KOPT-K1 (cell line): ENCODE results near the gene AP3B2.

Experiments
- H3K27ac ChIP-seq: fragments of 200-600 bp; sonication (generic); 2 replicates; pipeline ENCODE4 v1.5.1; 2016; ENCODE audit warnings: antibody characterized with exemption, mild to moderate bottlenecking, low read depth, low read length; ENCODE audit not compliant: poor library complexity, severe bottlenecking
- H3K36me3 ChIP-seq: fragments of 200-600 bp; sonication (generic); 2 replicates; pipeline ENCODE4 v1.5.1; 2017; ENCODE audit warnings: antibody characterized with exemption, mild to moderate bottlenecking, low read length, moderate library complexity; ENCODE audit not compliant: insufficient read depth
- H3K9me3 ChIP-seq: fragments of 200-600 bp; sonication (generic); 2 replicates; pipeline ENCODE4 v1.5.1; 2017; ENCODE audit warnings: antibody characterized with exemption, low read length, mild to moderate bottlenecking; ENCODE audit not compliant: insufficient read depth, poor library complexity, severe bottlenecking

AP3B2 gene

GRCh38 chr15:82709421-82710207, at the start of gene AP3B2:
Gene AP3B2 (minus strand): TSS chr15:82709875. CDS start chr15:82709706, 169 bp downstream.
- Histone ChIP-seq H3K27ac (no peak within 1 kb of the TSS), H3K9me3 (no peaks in the 10 kb centered on the region), H3K36me3 (no peaks in the 10 kb centered on the region)

- H3K36me3 ChIP-seq: peaks cover 45% of the 10 kb centered on the region
- no peaks in the 10 kb centered on the region for H3K9me3 ChIP-seq
- peak overlapping the region; percentile 74 for H3K27ac ChIP-seq
Observed at GRCh38 chr15:82751308-82751707, 41.6 kb upstream of the AP3B2 start.

- H3K36me3 ChIP-seq: peaks cover 40% of the 10 kb centered on the region
- peak overlapping the region; percentile 74 for H3K27ac ChIP-seq
- H3K9me3 ChIP-seq: no peaks in the 10 kb centered on the region
Observed at GRCh38 chr15:82750831-82751180, 41.1 kb upstream of the AP3B2 start.

GRCh38 chr15:82749951-82750830, 40.5 kb upstream of the AP3B2 start:
- Histone ChIP-seq H3K27ac (peak overlapping the region; percentile 74), H3K36me3 (peaks cover 34% of the 10 kb centered on the region), H3K9me3 (no peaks in the 10 kb centered on the region)

GRCh38 chr15:82748315-82748714, 38.6 kb upstream of the AP3B2 start:
- H3K27ac ChIP-seq: no peak overlapping the region
- H3K9me3 ChIP-seq: no peaks in the 10 kb centered on the region
- peaks cover 15% of the 10 kb centered on the region for H3K36me3 ChIP-seq

- no peaks in the 10 kb centered on the region for H3K9me3 ChIP-seq
- H3K36me3 ChIP-seq: no peaks in the 10 kb centered on the region
- H3K27ac ChIP-seq: no peak overlapping the region
Observed at GRCh38 chr15:82743810-82744209, 34.1 kb upstream of the AP3B2 start.

- Histone ChIP-seq H3K36me3 (no peaks in the 10 kb centered on the region), H3K9me3 (no peaks in the 10 kb centered on the region), H3K27ac (no peak overlapping the region)
Observed at GRCh38 chr15:82742134-82742533, 32.5 kb upstream of the AP3B2 start.

- Histone ChIP-seq H3K9me3 (no peaks in the 10 kb centered on the region), H3K36me3 (no peaks in the 10 kb centered on the region), H3K27ac (no peak overlapping the region)
Observed at GRCh38 chr15:82739086-82739485, 29.4 kb upstream of the AP3B2 start.

GRCh38 chr15:82737975-82738374, 28.3 kb upstream of the AP3B2 start:
- no peaks in the 10 kb centered on the region for H3K9me3 ChIP-seq
- no peaks in the 10 kb centered on the region for H3K36me3 ChIP-seq
- no peak overlapping the region for H3K27ac ChIP-seq

- H3K27ac ChIP-seq: no peak overlapping the region
- no peaks in the 10 kb centered on the region for H3K9me3 ChIP-seq
- no peaks in the 10 kb centered on the region for H3K36me3 ChIP-seq
Observed at GRCh38 chr15:82731527-82731926, 21.9 kb upstream of the AP3B2 start.

- Histone ChIP-seq H3K36me3 (no peaks in the 10 kb centered on the region), H3K27ac (no peak overlapping the region), H3K9me3 (no peaks in the 10 kb centered on the region)
Observed at GRCh38 chr15:82730022-82730530, 20.4 kb upstream of the AP3B2 start.

- Histone ChIP-seq H3K9me3 (no peaks in the 10 kb centered on the region), H3K27ac (no peak overlapping the region), H3K36me3 (no peaks in the 10 kb centered on the region)
Observed at GRCh38 chr15:82726816-82727215, 17.1 kb upstream of the AP3B2 start.

GRCh38 chr15:82715003-82715402, 5.3 kb upstream of the AP3B2 start:
- Histone ChIP-seq H3K9me3 (no peaks in the 10 kb centered on the region), H3K36me3 (no peaks in the 10 kb centered on the region), H3K27ac (no peak overlapping the region)

- H3K9me3 ChIP-seq: no peaks in the 10 kb centered on the region
- H3K27ac ChIP-seq: no peak overlapping the region
- no peaks in the 10 kb centered on the region for H3K36me3 ChIP-seq
Observed at GRCh38 chr15:82714016-82714415, 4.3 kb upstream of the AP3B2 start.

- H3K27ac ChIP-seq: no peak overlapping the region
- no peaks in the 10 kb centered on the region for H3K9me3 ChIP-seq
- no peaks in the 10 kb centered on the region for H3K36me3 ChIP-seq
Observed at GRCh38 chr15:82712036-82712435, 2.4 kb upstream of the AP3B2 start.
